A673 (cell line): Measurements from ENCODE around the gene FAM151A. TPM values are rescaled to one million over a fixed set of nuclear protein-coding genes. Genes with fewer than 3 reads are reported as not detected.

Experiments used
- BruUV-seq: library from RNA; stranded (reverse); fragments of 400-500 nt; replicated peaks from 2 replicates; lab custom pipeline; 2021; lab: Mats Ljungman, UMichigan
- CTCF ChIA-PET: fragments of 300-600 bp; sonication (Branson Sonifier 250); formaldehyde crosslinking; loops from one replicate; lab custom pipeline; 2022; ENCODE audit warnings: antibody characterized with exemption; lab: Charles Lee
- POLR2A ChIA-PET: fragments of 300-600 bp; sonication (Branson Sonifier 250); formaldehyde crosslinking; loops from one replicate; lab custom pipeline; 2022; ENCODE audit warnings: antibody characterized with exemption; ENCODE audit not compliant: low non-redundant PET; lab: Charles Lee
- DNase-seq: peaks from one replicate; pipeline ENCODE4 v3.0.0-alpha.2; 2015; ENCODE audit warnings: low spot score
- H3K27ac ChIP-seq: fragments of 200-600 bp; sonication (generic); 2 replicates; pipeline ENCODE4 v1.5.1; 2016; ENCODE audit warnings: mixed run types, low read depth, mild to moderate bottlenecking, mixed read lengths, antibody characterized with exemption, low read length; ENCODE audit not compliant: poor library complexity, severe bottlenecking
- H3K27me3 ChIP-seq: fragments of 200-600 bp; sonication (generic); replicated peaks from 2 replicates; pipeline ENCODE4 v1.6.1; 2017; ENCODE audit warnings: mixed run types, low read depth, mild to moderate bottlenecking, mixed read lengths, antibody characterized with exemption, low read length; ENCODE audit not compliant: insufficient read depth, poor library complexity
- H3K36me3 ChIP-seq: fragments of 200-600 bp; sonication (generic); 2 replicates; pipeline ENCODE4 v1.6.1; 2016; ENCODE audit warnings: mixed run types, mild to moderate bottlenecking, mixed read lengths, antibody characterized with exemption, low read length; ENCODE audit not compliant: insufficient read depth, poor library complexity, severe bottlenecking
- H3K4me1 ChIP-seq: fragments of 200-600 bp; sonication (generic); 2 replicates; pipeline ENCODE4 v1.6.1; 2017; ENCODE audit warnings: mixed run types, mild to moderate bottlenecking, mixed read lengths, antibody characterized with exemption, low read length; ENCODE audit not compliant: insufficient read depth, poor library complexity, severe bottlenecking
- H3K4me3 ChIP-seq: fragments of 200-600 bp; sonication (generic); 2 replicates; pipeline ENCODE4 v1.5.1; 2016; ENCODE audit warnings: low read depth, mixed run types, mild to moderate bottlenecking, mixed read lengths, low read length; ENCODE audit not compliant: poor library complexity, severe bottlenecking
- H3K9me3 ChIP-seq: fragments of 200-600 bp; sonication (generic); 2 replicates; pipeline ENCODE4 v1.6.1; 2016; ENCODE audit warnings: mixed run types, low read depth, mild to moderate bottlenecking, mixed read lengths, antibody characterized with exemption, low read length; ENCODE audit not compliant: poor library complexity, severe bottlenecking
- CTCF ChIP-seq: fragments of 300-800, 200-600 bp; sonication (generic); conservative IDR thresholded peaks from 2 replicates; pipeline ENCODE4 v1.5.1; 2017; ENCODE audit warnings: low read depth, mild to moderate bottlenecking, antibody characterized with exemption, low read length, moderate library complexity, mixed read lengths
- EZH2 ChIP-seq: fragments of 200-600 bp; sonication (generic); IDR thresholded peaks from 2 replicates; pipeline ENCODE4 v1.6.1; 2017; ENCODE audit warnings: borderline replicate concordance, low read depth, mild to moderate bottlenecking, mixed read lengths, antibody characterized with exemption, low read length; ENCODE audit not compliant: poor library complexity, severe bottlenecking
- intact Hi-C: fragments of 100-400 bp; cut with micrococcal nuclease; formaldehyde crosslinking; loops from one replicate; pipeline ENCODE4 v1.10.0; 2022; ENCODE audit not compliant: unreplicated experiment
- total RNA-seq: library from RNA; stranded (reverse); gene quantifications from 2 replicates; pipeline ENCODE4 v1.2.3, GENCODE V29; 2021

The FAM151A gene
- total RNA-seq, 1 experiment from 2014 or later = not detected

GRCh38 chr1:54610601-54611580 is 12.4 kb downstream of the FAM151A start:
- no peak for TF ChIP-seq EZH2
- no peak for TF ChIP-seq CTCF
- DNase-seq = no peak
- H3K4me3 ChIP-seq = no peak overlapping the region
- no peak overlapping the region for H3K27ac ChIP-seq
- no peaks in the 10 kb centered on the region for H3K9me3 ChIP-seq
- ChIA-PET CTCF (no interaction called here), POLR2A (no interaction called here)
- H3K36me3 ChIP-seq = no peaks in the 10 kb centered on the region
- H3K4me1 ChIP-seq = no peaks in the 10 kb centered on the region
- no peaks in the 10 kb centered on the region for H3K27me3 ChIP-seq
- no TSS peak for BruUV-seq
- intact Hi-C loops = no loop called here

- no peaks in the 10 kb centered on the region for H3K36me3 ChIP-seq
- no peaks in the 10 kb centered on the region for H3K9me3 ChIP-seq
- BruUV-seq = no TSS peak
- no peaks in the 10 kb centered on the region for H3K27me3 ChIP-seq
- H3K4me1 ChIP-seq = no peaks in the 10 kb centered on the region
- no peak overlapping the region for H3K4me3 ChIP-seq
- ChIA-PET CTCF (no interaction called here), POLR2A (no interaction called here)
- TF ChIP-seq CTCF (no peak), EZH2 (no peak)
- intact Hi-C loops = no loop called here
- no peak overlapping the region for H3K27ac ChIP-seq
- DNase-seq = no peak
Observed at GRCh38 chr1:54610048-54610447, 13.3 kb downstream of the FAM151A start.

GRCh38 chr1:54609301-54609921 is 13.9 kb downstream of the FAM151A start:
- no TSS peak for BruUV-seq

More at GRCh38 chr1:54609301-54609921, 13.9 kb downstream of the FAM151A start:
- Histone ChIP-seq H3K27me3 (no peaks in the 10 kb centered on the region), H3K27ac (no peak overlapping the region), H3K4me1 (no peaks in the 10 kb centered on the region), H3K4me3 (no peak overlapping the region), H3K9me3 (no peaks in the 10 kb centered on the region), H3K36me3 (no peaks in the 10 kb centered on the region)
- TF ChIP-seq EZH2 = no peak
- no peak for TF ChIP-seq CTCF
- ChIA-PET POLR2A (no interaction called here), CTCF (no interaction called here)
- intact Hi-C loops = no loop called here
- no peak for DNase-seq
